ENCODE measurements around the gene NPAS1. TPM values are rescaled to one million over a fixed set of nuclear protein-coding genes. Genes with fewer than 3 reads are reported as not detected.

NPAS1 gene
- total and polyA plus RNA-seq, 2 of the 13 experiments (the other 11 are each of a cell fraction or from before 2014, with no cell fraction given): 0.35 to 2.9 TPM

DNA sequence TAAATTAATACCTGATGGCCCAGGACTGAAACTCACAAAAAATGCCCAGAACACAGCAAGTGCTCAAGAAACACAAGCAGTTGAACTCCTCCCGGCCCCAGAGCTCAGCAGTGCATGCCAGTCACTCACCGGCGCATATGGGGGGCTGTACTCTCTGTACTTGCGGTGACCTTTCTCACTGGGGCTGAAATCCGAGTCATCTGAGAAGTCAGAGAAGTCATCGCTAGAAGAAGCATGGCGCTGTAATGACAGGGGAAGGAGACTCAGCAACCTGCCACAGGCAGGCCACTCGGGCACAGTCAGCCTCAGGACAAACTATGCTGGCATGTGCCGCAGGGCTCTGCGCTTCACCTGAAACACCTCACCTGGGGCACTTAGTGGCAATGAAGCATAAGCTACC lies 74.2 kb downstream of the NPAS1 start:
- ChIA-PET POLR2A (interaction anchor here (3.4 to 11.1 kb wide), 2 partner anchors 17 to 38 kb away, joined by 24 to 456 read pairs; partner anchors contain the start of genes SAE1 and ZC3H4), CTCF (ENCODE audit: low intra/inter-chr PET ratio, low total read pairs) (no interaction called here)
- H3K27ac ChIP-seq (ENCODE audit: extremely low read length, insufficient read depth, low read length): no peak overlapping the region
- TF ChIP-seq, protein P1, sequence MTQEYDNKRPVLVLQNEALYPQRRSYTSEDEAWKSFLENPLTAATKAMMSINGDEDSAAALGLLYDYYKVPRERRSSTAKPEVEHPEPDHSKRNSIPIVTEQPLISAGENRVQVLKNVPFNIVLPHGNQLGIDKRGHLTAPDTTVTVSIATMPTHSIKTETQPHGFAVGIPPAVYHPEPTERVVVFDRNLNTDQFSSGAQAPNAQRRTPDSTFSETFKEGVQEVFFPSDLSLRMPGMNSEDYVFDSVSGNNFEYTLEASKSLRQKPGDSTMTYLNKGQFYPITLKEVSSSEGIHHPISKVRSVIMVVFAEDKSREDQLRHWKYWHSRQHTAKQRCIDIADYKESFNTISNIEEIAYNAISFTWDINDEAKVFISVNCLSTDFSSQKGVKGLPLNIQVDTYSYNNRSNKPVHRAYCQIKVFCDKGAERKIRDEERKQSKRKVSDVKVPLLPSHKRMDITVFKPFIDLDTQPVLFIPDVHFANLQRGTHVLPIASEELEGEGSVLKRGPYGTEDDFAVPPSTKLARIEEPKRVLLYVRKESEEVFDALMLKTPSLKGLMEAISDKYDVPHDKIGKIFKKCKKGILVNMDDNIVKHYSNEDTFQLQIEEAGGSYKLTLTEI (CRISPR knock-in tag; conservative IDR thresholded peaks at IDR 0.05): no peak
- TF ChIP-seq ZBTB42 (CRISPR knock-in tag; IDR thresholded peaks at IDR 0.05) (no peak), AGO2 (optimal IDR thresholded peaks at IDR 0.05; ENCODE audit: low read depth, low read length) (no peak)
- TF ChIP-seq, protein P2, sequence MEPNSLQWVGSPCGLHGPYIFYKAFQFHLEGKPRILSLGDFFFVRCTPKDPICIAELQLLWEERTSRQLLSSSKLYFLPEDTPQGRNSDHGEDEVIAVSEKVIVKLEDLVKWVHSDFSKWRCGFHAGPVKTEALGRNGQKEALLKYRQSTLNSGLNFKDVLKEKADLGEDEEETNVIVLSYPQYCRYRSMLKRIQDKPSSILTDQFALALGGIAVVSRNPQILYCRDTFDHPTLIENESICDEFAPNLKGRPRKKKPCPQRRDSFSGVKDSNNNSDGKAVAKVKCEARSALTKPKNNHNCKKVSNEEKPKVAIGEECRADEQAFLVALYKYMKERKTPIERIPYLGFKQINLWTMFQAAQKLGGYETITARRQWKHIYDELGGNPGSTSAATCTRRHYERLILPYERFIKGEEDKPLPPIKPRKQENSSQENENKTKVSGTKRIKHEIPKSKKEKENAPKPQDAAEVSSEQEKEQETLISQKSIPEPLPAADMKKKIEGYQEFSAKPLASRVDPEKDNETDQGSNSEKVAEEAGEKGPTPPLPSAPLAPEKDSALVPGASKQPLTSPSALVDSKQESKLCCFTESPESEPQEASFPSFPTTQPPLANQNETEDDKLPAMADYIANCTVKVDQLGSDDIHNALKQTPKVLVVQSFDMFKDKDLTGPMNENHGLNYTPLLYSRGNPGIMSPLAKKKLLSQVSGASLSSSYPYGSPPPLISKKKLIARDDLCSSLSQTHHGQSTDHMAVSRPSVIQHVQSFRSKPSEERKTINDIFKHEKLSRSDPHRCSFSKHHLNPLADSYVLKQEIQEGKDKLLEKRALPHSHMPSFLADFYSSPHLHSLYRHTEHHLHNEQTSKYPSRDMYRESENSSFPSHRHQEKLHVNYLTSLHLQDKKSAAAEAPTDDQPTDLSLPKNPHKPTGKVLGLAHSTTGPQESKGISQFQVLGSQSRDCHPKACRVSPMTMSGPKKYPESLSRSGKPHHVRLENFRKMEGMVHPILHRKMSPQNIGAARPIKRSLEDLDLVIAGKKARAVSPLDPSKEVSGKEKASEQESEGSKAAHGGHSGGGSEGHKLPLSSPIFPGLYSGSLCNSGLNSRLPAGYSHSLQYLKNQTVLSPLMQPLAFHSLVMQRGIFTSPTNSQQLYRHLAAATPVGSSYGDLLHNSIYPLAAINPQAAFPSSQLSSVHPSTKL (CRISPR knock-in tag; IDR thresholded peaks at IDR 0.05): no peak
- TF ChIP-seq, protein P3, sequence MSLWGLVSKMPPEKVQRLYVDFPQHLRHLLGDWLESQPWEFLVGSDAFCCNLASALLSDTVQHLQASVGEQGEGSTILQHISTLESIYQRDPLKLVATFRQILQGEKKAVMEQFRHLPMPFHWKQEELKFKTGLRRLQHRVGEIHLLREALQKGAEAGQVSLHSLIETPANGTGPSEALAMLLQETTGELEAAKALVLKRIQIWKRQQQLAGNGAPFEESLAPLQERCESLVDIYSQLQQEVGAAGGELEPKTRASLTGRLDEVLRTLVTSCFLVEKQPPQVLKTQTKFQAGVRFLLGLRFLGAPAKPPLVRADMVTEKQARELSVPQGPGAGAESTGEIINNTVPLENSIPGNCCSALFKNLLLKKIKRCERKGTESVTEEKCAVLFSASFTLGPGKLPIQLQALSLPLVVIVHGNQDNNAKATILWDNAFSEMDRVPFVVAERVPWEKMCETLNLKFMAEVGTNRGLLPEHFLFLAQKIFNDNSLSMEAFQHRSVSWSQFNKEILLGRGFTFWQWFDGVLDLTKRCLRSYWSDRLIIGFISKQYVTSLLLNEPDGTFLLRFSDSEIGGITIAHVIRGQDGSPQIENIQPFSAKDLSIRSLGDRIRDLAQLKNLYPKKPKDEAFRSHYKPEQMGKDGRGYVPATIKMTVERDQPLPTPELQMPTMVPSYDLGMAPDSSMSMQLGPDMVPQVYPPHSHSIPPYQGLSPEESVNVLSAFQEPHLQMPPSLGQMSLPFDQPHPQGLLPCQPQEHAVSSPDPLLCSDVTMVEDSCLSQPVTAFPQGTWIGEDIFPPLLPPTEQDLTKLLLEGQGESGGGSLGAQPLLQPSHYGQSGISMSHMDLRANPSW (CRISPR knock-in tag; IDR thresholded peaks at IDR 0.05; ENCODE audit: borderline replicate concordance): no peak
- no peaks in the 10 kb centered on the region for H3K27me3 ChIP-seq (ENCODE audit: control insufficient read depth in 1 of 2, insufficient read depth in 2 of 2, low read length in 2 of 2)
- no peaks in the 10 kb centered on the region for H3K9me3 ChIP-seq (ENCODE audit: low read length)
- no peak overlapping the region for H3K4me3 ChIP-seq (replicated peaks in 1 of 3; ENCODE audit: insufficient read depth in 1 of 3, low read depth in 2 of 3, low read length in 3 of 3)
- H3K4me2 ChIP-seq (ENCODE audit: low read depth, low read length): no peak overlapping the region
- H3K9ac ChIP-seq (ENCODE audit: insufficient read depth, low read depth, low read length): no peak overlapping the region
- in situ Hi-C loops (cut with HindIII; ENCODE audit: extremely low pct_ligation_motif_present, low pct_unique_long_range_greater_than_20kb): no loop called here
- H2AFZ ChIP-seq (ENCODE audit: low read length): no peak overlapping the region
- intact Hi-C loops (cut with micrococcal nuclease; ENCODE audit: unreplicated experiment): no loop called here
- ATAC-seq (no peak), DNase-seq (ENCODE audit: low spot score) (no peak), FAIRE-seq (no peak)
- H4K20me1 ChIP-seq (ENCODE audit: insufficient read depth, low read length): no peaks in the 10 kb centered on the region
- peaks cover 14 to 45% of the 10 kb centered on the region in 2 experiments for H3K36me3 ChIP-seq (replicated peaks in 1 of 2; ENCODE audit: control insufficient read depth in 1 of 2, insufficient read depth in 2 of 2, low read length in 2 of 2)
- 94% methylated on average over 9 of the region's 10 CpGs for WGBS (ENCODE audit: low lambda C conversion rate)
- TSS peak; percentile 15 for BruUV-seq (replicated peaks)
- H3K4me1 ChIP-seq (ENCODE audit: insufficient read depth, low read length): peaks cover 54% of the 10 kb centered on the region
- H3K79me2 ChIP-seq (ENCODE audit: insufficient read depth, low read length): peaks cover 32% of the 10 kb centered on the region
